ENCODE results near the gene EML5. TPM values are rescaled to one million over a fixed set of nuclear protein-coding genes. Genes with fewer than 3 reads are reported as not detected.
A peak's percentile ranks its signal among the peaks of the same experiment; 100 is the strongest.

Gene EML5
- total RNA-seq, 4 donors from 2014 or later: 0.35 to 3.3 (median 1.3) TPM

- DNase-seq: no peak
- no peak overlapping the region for H3K27ac ChIP-seq
- no peaks in the 10 kb centered on the region for H3K27me3 ChIP-seq
- no peaks in the 10 kb centered on the region for H3K9me3 ChIP-seq
- TF ChIP-seq POLR2A (IDR thresholded peaks at IDR 0.05): no peak
- TF ChIP-seq, protein P1, sequence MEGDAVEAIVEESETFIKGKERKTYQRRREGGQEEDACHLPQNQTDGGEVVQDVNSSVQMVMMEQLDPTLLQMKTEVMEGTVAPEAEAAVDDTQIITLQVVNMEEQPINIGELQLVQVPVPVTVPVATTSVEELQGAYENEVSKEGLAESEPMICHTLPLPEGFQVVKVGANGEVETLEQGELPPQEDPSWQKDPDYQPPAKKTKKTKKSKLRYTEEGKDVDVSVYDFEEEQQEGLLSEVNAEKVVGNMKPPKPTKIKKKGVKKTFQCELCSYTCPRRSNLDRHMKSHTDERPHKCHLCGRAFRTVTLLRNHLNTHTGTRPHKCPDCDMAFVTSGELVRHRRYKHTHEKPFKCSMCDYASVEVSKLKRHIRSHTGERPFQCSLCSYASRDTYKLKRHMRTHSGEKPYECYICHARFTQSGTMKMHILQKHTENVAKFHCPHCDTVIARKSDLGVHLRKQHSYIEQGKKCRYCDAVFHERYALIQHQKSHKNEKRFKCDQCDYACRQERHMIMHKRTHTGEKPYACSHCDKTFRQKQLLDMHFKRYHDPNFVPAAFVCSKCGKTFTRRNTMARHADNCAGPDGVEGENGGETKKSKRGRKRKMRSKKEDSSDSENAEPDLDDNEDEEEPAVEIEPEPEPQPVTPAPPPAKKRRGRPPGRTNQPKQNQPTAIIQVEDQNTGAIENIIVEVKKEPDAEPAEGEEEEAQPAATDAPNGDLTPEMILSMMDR (IDR thresholded peaks at IDR 0.05): no peak
- H3K36me3 ChIP-seq: peaks cover 0 to 9% (median 0%) of the 10 kb centered on the region in 3 donors
- H3K4me3 ChIP-seq: no peak overlapping the region
- H3K4me1 ChIP-seq: peaks cover 0 to 6% (median 0%) of the 10 kb centered on the region in 4 donors
These were observed 174.3 kb downstream of the EML5 start for GRCh38 chr14:88618476-88618875.

DNA sequence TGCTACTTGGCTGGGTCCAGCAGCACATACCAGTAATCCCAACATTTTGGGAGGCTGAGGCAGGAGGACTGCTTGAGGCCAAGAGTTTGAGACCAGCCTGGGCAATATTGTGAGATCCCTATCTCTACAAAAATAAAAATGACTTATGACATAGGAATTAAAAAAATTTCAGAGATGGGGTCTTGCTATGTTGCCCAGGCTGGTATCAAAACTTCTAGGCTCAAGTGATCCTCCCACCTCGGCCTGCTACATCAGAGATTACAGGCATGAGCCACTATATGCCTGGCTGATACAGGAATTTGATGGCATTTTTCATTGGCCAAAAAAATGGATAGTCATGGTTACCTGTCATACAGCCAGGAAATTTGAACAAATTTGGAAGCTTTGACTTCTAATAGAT is 175.3 kb downstream of the EML5 start:
- H3K27ac ChIP-seq: no peak overlapping the region
- H3K9me3 ChIP-seq: no peaks in the 10 kb centered on the region
- no peak for DNase-seq
- H3K36me3 ChIP-seq: peaks cover 0 to 9% (median 0%) of the 10 kb centered on the region in 3 donors
- peaks cover 0 to 6% (median 0%) of the 10 kb centered on the region in 4 donors for H3K4me1 ChIP-seq
- no peak overlapping the region for H3K4me3 ChIP-seq
- no peaks in the 10 kb centered on the region for H3K27me3 ChIP-seq
- TF ChIP-seq, protein P1 (IDR thresholded peaks at IDR 0.05): no peak
- no peak for TF ChIP-seq POLR2A (IDR thresholded peaks at IDR 0.05)

- Histone ChIP-seq H3K36me3 (peaks cover 0 to 17% (median 0%) of the 10 kb centered on the region in 3 donors), H3K27me3 (no peaks in the 10 kb centered on the region), H3K4me1 (peaks cover 0 to 6% (median 0%) of the 10 kb centered on the region in 4 donors), H3K9me3 (no peaks in the 10 kb centered on the region), H3K27ac (no peak overlapping the region), H3K4me3 (no peak overlapping the region)
- no peak for TF ChIP-seq POLR2A (IDR thresholded peaks at IDR 0.05)
- TF ChIP-seq, protein P1 (IDR thresholded peaks at IDR 0.05): no peak
- DNase-seq: no peak
These were observed 176.1 kb downstream of the EML5 start for GRCh38 chr14:88616697-88617096.

GRCh38 chr14:88614218-88614907 is 178.4 kb downstream of the EML5 start:
- H3K4me1 ChIP-seq: peaks cover 0 to 6% (median 0%) of the 10 kb centered on the region in 4 donors
- H3K27ac ChIP-seq: no peak overlapping the region

GRCh38 chr14:88613552-88614010 is 179.2 kb downstream of the EML5 start:
- Histone ChIP-seq H3K4me3 (no peak overlapping the region), H3K4me1 (peaks cover 0 to 6% (median 0%) of the 10 kb centered on the region in 4 donors), H3K27ac (no peak overlapping the region), H3K9me3 (no peaks in the 10 kb centered on the region), H3K27me3 (no peaks in the 10 kb centered on the region), H3K36me3 (peaks cover 0 to 41% (median 0%) of the 10 kb centered on the region in 3 donors)
- TF ChIP-seq, protein P1 (IDR thresholded peaks at IDR 0.05): no peak
- TF ChIP-seq POLR2A (IDR thresholded peaks at IDR 0.05): no peak
- DNase-seq: peak in 1 of 3 donors; percentile 53

More at GRCh38 chr14:88614218-88614907, 178.4 kb downstream of the EML5 start:
- no peak for DNase-seq
- no peaks in the 10 kb centered on the region for H3K27me3 ChIP-seq
- no peak for TF ChIP-seq POLR2A (IDR thresholded peaks at IDR 0.05)
- TF ChIP-seq, protein P1 (IDR thresholded peaks at IDR 0.05): no peak
- H3K4me3 ChIP-seq: no peak overlapping the region
- H3K9me3 ChIP-seq: no peaks in the 10 kb centered on the region
- peaks cover 0 to 37% (median 0%) of the 10 kb centered on the region in 3 donors for H3K36me3 ChIP-seq
